ENCODE measurements around the gene DERL2. TPM values are rescaled to one million over a fixed set of nuclear protein-coding genes. Genes with fewer than 3 reads are reported as not detected.
A peak's percentile ranks its signal among the peaks of the same experiment; 100 is the strongest.

DERL2 gene
- total and polyA plus RNA-seq, 4 donors = 39.3 to 104 (median 62.8) TPM

- Histone ChIP-seq H3K36me3 (ENCODE audit: control insufficient read depth in 4 of 4, insufficient read depth in 4 of 4, low read length in 4 of 4) (peaks cover 0 to 7% (median 2%) of the 10 kb centered on the region in 4 donors), H3K27ac (ENCODE audit: low read depth in 1 of 2, low read length in 1 of 2) (peak overlapping the region in 1 of 2 donors; percentile 91), H3K9me3 (ENCODE audit: control insufficient read depth in 4 of 4, insufficient read depth in 3 of 4, low read length in 3 of 4) (no peaks in the 10 kb centered on the region), H3K27me3 (ENCODE audit: control insufficient read depth in 3 of 3, insufficient read depth in 3 of 3, low read length in 2 of 3) (no peaks in the 10 kb centered on the region), H3K4me3 (peak overlapping the region; percentile 92), H3K9ac (ENCODE audit: insufficient read depth in 1 of 2, low read length in 2 of 2) (peak overlapping the region; percentile 1 to 69), H3K4me1 (ENCODE audit: control insufficient read depth in 5 of 5, insufficient read depth in 5 of 5, low read length in 5 of 5) (peaks cover 0 to 10% (median 4%) of the 10 kb centered on the region in 5 donors)
- ATAC-seq (ENCODE audit: insufficient read depth, low FRiP score) (no peak), DNase-seq (peak in 1 of 3 donors; percentile 3)
- no peak for TF ChIP-seq CTCF (IDR thresholded peaks at IDR 0.05; ENCODE audit: control extremely low read depth, extremely low read depth)
- 0% methylated on average over 17 of the region's 17 CpGs for WGBS, 2 donors
These were observed 17.9 kb downstream of the DERL2 start for GRCh38 chr17:5468075-5468473.

GRCh38 chr17:5467416-5467815 lies 18.6 kb downstream of the DERL2 start:
- no peaks in the 10 kb centered on the region for H3K9me3 ChIP-seq (ENCODE audit: control insufficient read depth in 4 of 4, insufficient read depth in 3 of 4, low read length in 3 of 4)
- no peaks in the 10 kb centered on the region for H3K27me3 ChIP-seq (ENCODE audit: control insufficient read depth in 3 of 3, insufficient read depth in 3 of 3, low read length in 2 of 3)
- no peak for TF ChIP-seq CTCF (IDR thresholded peaks at IDR 0.05; ENCODE audit: control extremely low read depth, extremely low read depth)
- peaks cover 0 to 10% (median 4%) of the 10 kb centered on the region in 5 donors for H3K4me1 ChIP-seq (ENCODE audit: control insufficient read depth in 5 of 5, insufficient read depth in 5 of 5, low read length in 5 of 5)
- peak overlapping the region; percentile 1 to 69 for H3K9ac ChIP-seq (ENCODE audit: insufficient read depth in 1 of 2, low read length in 2 of 2)
- ATAC-seq (ENCODE audit: insufficient read depth, low FRiP score) = no peak
- H3K27ac ChIP-seq (ENCODE audit: low read depth in 1 of 2, low read length in 1 of 2) = no peak overlapping the region
- 12 to 23% methylated on average over 8 of the region's 8 CpGs for WGBS, 2 donors
- peaks cover 0 to 6% (median 1%) of the 10 kb centered on the region in 4 donors for H3K36me3 ChIP-seq (ENCODE audit: control insufficient read depth in 4 of 4, insufficient read depth in 4 of 4, low read length in 4 of 4)
- peak in 1 of 3 donors; percentile 1 for DNase-seq
- H3K4me3 ChIP-seq = no peak overlapping the region

- no peak overlapping the region for H3K9ac ChIP-seq (ENCODE audit: insufficient read depth in 1 of 2, low read length in 2 of 2)
- H3K4me3 ChIP-seq = no peak overlapping the region
- ATAC-seq (ENCODE audit: insufficient read depth, low FRiP score) (no peak), DNase-seq (no peak)
- no peaks in the 10 kb centered on the region for H3K9me3 ChIP-seq (ENCODE audit: control insufficient read depth in 4 of 4, insufficient read depth in 3 of 4, low read length in 3 of 4)
- no peak overlapping the region for H3K27ac ChIP-seq (ENCODE audit: low read depth in 1 of 2, low read length in 1 of 2)
- WGBS, 2 donors = 93 to 96% methylated on average over 4 of the region's 4 CpGs
- no peak for TF ChIP-seq CTCF (IDR thresholded peaks at IDR 0.05; ENCODE audit: control extremely low read depth, extremely low read depth)
- H3K36me3 ChIP-seq (ENCODE audit: control insufficient read depth in 4 of 4, insufficient read depth in 4 of 4, low read length in 4 of 4) = peaks cover 0 to 2% (median under 1%) of the 10 kb centered on the region in 4 donors
- no peaks in the 10 kb centered on the region for H3K27me3 ChIP-seq (ENCODE audit: control insufficient read depth in 3 of 3, insufficient read depth in 3 of 3, low read length in 2 of 3)
- peaks cover 0 to 10% (median 4%) of the 10 kb centered on the region in 5 donors for H3K4me1 ChIP-seq (ENCODE audit: control insufficient read depth in 5 of 5, insufficient read depth in 5 of 5, low read length in 5 of 5)
These were observed 19.7 kb downstream of the DERL2 start for GRCh38 chr17:5466295-5466694.

Data from lung (tissue), 12 donors.